ENCODE data around the gene ITGA11. TPM values are rescaled to one million over a fixed set of nuclear protein-coding genes. Genes with fewer than 3 reads are reported as not detected.

Gene ITGA11
- total and polyA plus RNA-seq, 10 donors = 0.27 to 17.2 (median 5.8) TPM

DNA sequence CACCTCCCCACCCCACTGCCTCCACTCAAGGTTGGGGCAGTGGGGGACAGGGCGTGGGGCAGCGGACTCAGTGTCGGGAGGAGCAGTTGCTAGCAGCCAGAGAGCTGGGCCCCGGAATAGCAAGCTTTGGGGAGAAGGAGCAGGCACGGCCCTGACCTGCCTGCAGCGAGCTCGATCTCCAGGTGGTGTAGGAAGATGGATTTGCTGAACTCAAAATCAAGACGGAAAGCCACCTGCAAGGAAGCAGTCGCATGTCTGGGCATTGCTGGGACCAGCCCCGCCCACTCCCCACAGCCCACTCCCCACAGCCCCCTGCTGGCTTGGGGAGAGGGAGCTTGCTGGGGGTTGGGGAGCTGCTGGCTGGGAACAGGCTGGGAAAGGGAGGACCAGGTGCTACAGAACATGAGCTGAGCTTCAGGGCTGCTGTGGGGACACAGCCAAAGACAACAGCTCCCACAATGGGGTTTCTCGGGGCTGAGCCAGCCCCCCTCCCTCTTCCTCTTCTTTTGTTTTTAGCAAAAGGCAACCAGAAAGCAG lies 116.4 kb downstream of the ITGA11 start:
- DNase-seq = peak; percentile 69
- peaks cover 0 to under 1% (median 0%) of the 10 kb centered on the region in 6 donors for H3K4me1 ChIP-seq
- no peak overlapping the region for H3K4me3 ChIP-seq
- H3K36me3 ChIP-seq = no peaks in the 10 kb centered on the region
- H3K9me3 ChIP-seq = no peaks in the 10 kb centered on the region
- intact Hi-C loops (cut with DNase I; ENCODE audit: low total_unique reads) = no loop called here
- TF ChIP-seq POLR2A (IDR thresholded peaks at IDR 0.05) (no peak), POLR2AphosphoS5 (IDR thresholded peaks at IDR 0.05) (no peak)
- TF ChIP-seq, protein P1, sequence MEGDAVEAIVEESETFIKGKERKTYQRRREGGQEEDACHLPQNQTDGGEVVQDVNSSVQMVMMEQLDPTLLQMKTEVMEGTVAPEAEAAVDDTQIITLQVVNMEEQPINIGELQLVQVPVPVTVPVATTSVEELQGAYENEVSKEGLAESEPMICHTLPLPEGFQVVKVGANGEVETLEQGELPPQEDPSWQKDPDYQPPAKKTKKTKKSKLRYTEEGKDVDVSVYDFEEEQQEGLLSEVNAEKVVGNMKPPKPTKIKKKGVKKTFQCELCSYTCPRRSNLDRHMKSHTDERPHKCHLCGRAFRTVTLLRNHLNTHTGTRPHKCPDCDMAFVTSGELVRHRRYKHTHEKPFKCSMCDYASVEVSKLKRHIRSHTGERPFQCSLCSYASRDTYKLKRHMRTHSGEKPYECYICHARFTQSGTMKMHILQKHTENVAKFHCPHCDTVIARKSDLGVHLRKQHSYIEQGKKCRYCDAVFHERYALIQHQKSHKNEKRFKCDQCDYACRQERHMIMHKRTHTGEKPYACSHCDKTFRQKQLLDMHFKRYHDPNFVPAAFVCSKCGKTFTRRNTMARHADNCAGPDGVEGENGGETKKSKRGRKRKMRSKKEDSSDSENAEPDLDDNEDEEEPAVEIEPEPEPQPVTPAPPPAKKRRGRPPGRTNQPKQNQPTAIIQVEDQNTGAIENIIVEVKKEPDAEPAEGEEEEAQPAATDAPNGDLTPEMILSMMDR (IDR thresholded peaks at IDR 0.05 in 8 of 11, conservative IDR thresholded peaks at IDR 0.05 in 3 of 11) = no peak
- no peak overlapping the region for H3K27ac ChIP-seq
- H3K27me3 ChIP-seq (replicated peaks in 1 of 7) = no peaks in the 10 kb centered on the region
- 80 to 92% (median 82%) methylated on average over 9 to 11 of the region's 11 CpGs for WGBS, 5 donors

DNA sequence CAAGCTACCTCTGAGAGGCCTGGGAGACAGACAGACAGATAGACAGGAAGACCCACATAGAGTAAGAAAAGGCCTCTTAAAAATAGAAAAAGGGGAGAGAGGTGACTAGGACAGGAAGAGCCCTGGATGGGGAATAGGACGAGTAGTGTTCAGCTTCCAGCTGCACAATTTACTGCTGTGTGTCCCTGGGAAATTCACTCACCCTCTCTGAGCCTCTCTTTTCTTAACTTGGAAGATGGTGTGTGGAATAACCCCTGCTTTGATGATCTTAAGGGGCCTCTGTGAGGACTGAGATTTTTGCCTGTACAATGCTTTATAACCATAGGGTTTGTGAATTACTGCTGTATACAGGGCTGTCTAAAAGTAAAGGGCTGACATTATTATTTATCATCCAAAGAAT lies 116.9 kb downstream of the ITGA11 start:
- 53 to 86% (median 74%) methylated on average over 1 of the region's 1 CpG for WGBS, 5 donors
- no peak overlapping the region for H3K27ac ChIP-seq

DNA sequence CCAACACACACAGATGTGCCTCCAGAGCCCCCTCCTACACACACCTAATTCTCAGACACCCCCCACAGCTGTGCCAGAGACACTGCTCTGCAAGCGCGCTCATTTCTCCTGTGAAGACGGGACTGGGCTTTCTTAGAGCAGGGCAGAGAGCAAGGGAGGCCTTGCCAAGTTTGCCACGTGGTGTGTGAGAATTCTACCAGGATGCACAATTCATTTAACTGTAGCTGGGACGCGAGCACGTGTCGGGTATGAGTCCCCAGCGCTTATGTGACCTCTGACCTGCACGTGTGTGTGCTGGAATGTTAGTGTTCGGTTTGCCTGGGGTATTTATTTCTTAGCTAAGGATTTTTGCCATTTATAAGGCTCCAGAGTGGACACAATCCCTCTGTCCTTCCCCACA lies 117.4 kb downstream of the ITGA11 start:
- no peaks in the 10 kb centered on the region for H3K27me3 ChIP-seq (replicated peaks in 1 of 7)
- no peaks in the 10 kb centered on the region for H3K36me3 ChIP-seq
- TF ChIP-seq POLR2AphosphoS5 (IDR thresholded peaks at IDR 0.05) (no peak), POLR2A (IDR thresholded peaks at IDR 0.05) (no peak)
- TF ChIP-seq, protein P1 (IDR thresholded peaks at IDR 0.05 in 8 of 11, conservative IDR thresholded peaks at IDR 0.05 in 3 of 11) = no peak
- no peak overlapping the region for H3K4me3 ChIP-seq
- H3K4me1 ChIP-seq = peaks cover 0 to 5% (median 0%) of the 10 kb centered on the region in 6 donors
- H3K27ac ChIP-seq = no peak overlapping the region
- DNase-seq = peak; percentile 25
- intact Hi-C loops (cut with DNase I; ENCODE audit: low total_unique reads) = no loop called here
- H3K9me3 ChIP-seq = no peaks in the 10 kb centered on the region
- 85 to 95% (median 92%) methylated on average over 11 of the region's 11 CpGs for WGBS, 5 donors

More for the DNA sequence above, 116.9 kb downstream of the ITGA11 start:
- Histone ChIP-seq H3K27me3 (replicated peaks in 1 of 7) (no peaks in the 10 kb centered on the region), H3K4me3 (no peak overlapping the region), H3K36me3 (no peaks in the 10 kb centered on the region), H3K4me1 (peaks cover 0 to 5% (median 0%) of the 10 kb centered on the region in 6 donors), H3K9me3 (no peaks in the 10 kb centered on the region)
- DNase-seq = no peak
- intact Hi-C loops (cut with DNase I; ENCODE audit: low total_unique reads) = no loop called here
- TF ChIP-seq POLR2AphosphoS5 (IDR thresholded peaks at IDR 0.05) = no peak
- no peak for TF ChIP-seq POLR2A (IDR thresholded peaks at IDR 0.05)
- TF ChIP-seq, protein P1 (IDR thresholded peaks at IDR 0.05 in 8 of 11, conservative IDR thresholded peaks at IDR 0.05 in 3 of 11) = no peak

DNA sequence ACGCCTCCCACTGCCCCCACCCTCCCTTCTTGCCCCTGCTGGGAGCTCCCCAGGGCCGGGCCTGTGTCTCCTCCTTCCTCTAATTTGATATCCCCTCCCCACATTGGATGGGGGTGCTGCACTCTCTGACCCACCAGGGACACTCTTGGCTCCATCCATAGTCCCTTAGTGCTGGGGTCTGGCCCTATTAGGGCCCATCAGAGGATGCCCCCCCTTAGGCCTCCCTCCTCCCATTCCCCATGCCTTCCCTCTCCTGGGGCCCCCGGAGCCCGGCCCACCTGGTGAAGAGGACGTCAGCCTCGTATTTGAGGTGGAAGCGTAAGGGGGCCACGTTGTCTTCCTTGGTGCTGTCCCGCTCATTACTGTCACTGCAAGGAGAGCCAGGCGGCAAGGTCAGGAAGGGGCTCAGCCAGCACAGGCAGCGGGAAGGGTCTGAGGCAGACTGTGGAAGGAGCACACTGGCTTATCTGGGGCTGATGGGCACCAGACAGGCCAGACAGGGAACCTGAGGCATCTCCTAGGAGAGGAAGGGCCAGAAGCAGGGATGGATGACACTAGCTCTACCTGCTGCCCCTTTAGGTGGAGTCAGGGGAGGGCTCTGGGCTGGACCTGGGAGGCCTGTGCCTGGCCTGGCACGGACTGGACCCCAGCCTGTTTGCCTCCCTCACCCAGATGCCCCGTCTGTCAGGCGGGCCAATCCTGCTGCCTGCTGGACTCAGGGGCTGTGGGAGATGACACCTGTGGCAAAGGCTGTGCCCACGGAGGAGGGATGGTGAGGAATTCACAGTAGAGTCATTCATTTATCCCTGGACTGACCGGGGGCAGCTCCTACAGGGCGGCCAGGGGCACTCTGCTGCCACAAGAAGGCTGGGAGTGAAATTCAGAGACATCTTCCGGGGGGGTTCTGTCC lies 118.2 kb downstream of the ITGA11 start:
- peak; percentile 55 for DNase-seq
- Histone ChIP-seq H3K36me3 (no peaks in the 10 kb centered on the region), H3K27ac (no peak overlapping the region), H3K27me3 (replicated peaks in 1 of 7) (no peaks in the 10 kb centered on the region), H3K4me3 (no peak overlapping the region), H3K4me1 (peaks cover 0 to 5% (median 0%) of the 10 kb centered on the region in 6 donors), H3K9me3 (no peaks in the 10 kb centered on the region)
- WGBS, 5 donors = 85 to 92% (median 86%) methylated on average over 18 of the region's 18 CpGs
- no peak for TF ChIP-seq POLR2A (IDR thresholded peaks at IDR 0.05)
- TF ChIP-seq POLR2AphosphoS5 (IDR thresholded peaks at IDR 0.05) = no peak
- TF ChIP-seq, protein P1 (IDR thresholded peaks at IDR 0.05 in 8 of 11, conservative IDR thresholded peaks at IDR 0.05 in 3 of 11) = no peak
- intact Hi-C loops (cut with DNase I; ENCODE audit: low total_unique reads) = no loop called here

Measured in spleen (tissue), 11 donors.